HG03103 (cell line): ENCODE data around the gene PLXDC2.

ENCODE experiments used
- ATAC-seq: cut with Tn5 transposase; IDR thresholded peaks from one replicate; pipeline ENCODE4 v1.9.1; 2021; ENCODE audit warnings: low read depth; ENCODE audit not compliant: unreplicated experiment

Gene PLXDC2

DNA sequence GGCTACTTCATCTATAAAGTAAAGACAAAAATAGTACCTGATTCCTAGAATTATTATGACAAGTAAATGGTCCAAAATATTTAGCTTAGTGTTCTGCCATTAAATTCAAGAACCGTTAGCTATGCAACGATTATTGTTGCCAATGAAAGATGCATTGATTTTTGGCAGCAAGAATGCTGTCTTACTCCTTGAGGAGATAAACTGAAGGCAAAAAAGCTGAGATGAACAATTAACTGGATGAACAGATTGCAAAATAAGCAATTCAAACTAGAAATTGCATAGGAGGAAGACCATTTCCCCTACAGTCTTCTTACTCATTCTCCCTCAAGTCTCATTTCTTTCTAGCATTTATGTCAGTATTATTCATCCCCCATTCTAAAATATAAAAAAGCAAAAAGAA, 484.5 kb downstream of the PLXDC2 start:
- no peak for ATAC-seq

DNA sequence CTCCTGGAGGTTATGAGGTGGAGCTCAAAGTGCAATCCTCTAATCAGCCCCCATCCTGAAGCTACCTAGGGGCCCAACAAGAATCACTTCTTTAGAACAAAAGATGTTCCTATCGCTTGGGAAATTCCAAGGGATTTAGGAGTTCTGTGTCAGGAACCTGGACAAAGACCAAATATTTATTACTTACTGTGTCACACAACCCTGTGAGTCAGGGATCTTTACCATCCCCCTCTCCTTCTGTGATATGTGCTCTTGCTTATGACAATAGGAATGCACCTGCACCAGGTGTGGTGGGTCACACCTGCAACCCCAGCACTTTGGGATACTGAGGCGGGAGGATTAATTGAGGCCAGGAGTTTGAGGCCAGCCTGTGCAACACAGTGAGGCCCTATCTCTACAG, 485.8 kb downstream of the PLXDC2 start:
- ATAC-seq, result no peak

DNA sequence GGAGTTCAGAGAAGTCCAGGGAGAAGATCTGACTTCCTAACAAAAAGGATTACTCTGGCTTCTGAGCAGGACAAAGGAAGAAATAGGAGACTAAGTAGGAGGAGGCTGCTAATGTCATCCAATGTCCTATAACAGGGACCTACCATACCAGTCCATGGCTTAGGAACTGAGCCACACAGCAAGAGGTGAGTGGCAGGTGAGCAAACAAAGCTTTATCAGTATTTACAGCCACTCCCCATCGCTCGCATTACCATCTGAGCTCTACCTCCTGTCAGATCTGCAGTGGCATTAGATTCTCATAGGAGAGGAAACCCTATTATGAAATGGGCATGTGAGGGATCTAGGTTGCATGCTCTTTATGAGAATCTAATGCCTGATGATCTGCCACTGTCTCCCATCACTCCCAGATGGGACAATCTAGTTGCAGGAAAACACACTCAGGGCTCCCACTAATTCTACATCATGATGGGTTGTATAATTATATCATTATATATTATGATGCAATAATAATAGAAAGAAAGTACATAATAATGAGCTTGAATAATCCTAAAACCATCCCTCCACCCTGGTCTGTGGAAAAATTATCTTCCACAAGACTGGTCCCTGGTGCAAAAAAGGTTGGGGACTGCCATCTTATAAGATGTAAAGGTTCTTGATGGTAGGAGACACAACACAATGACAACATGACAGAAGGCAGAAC, 487.4 kb downstream of the PLXDC2 start:
- ATAC-seq, result no peak

DNA sequence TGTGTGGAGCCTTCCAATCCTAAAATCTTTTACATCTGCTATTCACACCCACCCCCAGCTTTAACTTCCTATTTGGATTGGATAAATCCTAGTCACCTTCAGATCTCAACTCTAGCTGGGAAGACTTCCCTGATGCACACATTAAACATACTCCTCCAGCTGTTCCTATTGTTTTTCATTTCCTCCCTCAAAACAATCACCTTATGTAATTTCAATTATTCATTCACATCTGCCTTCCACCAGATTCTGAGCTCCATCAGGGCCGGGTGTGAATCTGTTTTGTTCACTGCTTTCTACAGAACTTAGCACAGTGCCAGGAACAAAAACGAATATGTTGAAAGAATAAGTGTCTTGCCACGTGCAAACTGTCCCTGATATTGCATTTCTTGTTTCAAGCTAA, 497.4 kb downstream of the PLXDC2 start:
- no peak for ATAC-seq

DNA sequence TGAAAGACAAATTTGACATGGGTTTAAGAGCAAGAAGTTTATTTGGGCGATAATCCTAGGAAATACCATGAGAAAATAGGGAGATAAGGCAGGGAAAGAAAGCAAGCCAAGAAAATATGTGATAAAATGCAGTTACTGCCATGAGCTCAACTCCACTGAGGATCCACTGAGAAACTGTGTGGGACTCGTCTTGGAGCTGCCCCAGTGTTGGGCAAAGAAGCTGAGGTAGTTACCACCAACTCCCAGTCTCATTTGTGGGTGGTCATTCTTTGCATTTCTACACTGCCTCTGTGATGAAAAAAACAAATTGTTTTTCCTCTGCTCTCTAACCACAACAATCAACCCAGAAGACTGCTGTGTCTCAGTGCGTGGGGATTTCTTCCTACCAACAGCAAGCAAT, 498.2 kb downstream of the PLXDC2 start:
- ATAC-seq, result no peak

DNA sequence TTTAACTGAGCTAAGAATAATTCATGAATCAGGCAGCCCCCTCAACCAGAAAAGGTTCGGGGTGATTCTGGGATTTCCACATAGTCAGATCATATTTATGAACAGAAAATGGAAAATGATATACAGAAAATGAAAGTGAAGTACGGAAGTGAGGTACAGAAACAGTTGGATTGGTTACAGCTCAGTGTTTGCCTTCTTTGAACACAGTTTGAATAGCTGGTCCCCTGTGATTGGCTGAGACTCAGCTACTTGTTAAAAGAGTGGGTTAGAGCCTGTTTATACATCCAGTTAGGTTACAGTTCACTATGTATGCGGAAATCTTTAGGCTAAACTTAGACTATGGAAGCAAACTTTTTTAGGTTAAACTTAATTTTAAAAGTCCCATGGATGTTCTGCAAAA, 511.7 kb downstream of the PLXDC2 start:
- ATAC-seq, result no peak

DNA sequence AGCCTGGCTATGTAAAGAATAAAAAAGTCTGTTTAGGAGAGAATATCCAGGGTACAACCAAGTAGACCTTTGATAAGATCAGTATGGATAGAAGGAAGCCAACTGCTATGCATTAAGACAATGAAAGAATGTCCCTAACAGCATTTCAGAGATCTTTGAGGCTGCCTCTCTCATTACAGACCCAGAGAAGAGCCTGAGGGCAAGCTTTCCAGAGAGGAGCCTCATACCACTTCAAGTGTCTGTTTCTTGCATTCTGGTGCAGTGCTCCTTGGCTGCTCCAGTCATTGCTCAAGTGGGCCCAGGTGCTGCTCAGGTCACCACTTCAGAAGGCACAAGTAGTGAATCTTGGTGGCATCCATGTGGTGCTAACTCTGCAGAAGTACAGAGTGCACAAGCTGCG, 514.0 kb downstream of the PLXDC2 start:
- ATAC-seq, result no peak

DNA sequence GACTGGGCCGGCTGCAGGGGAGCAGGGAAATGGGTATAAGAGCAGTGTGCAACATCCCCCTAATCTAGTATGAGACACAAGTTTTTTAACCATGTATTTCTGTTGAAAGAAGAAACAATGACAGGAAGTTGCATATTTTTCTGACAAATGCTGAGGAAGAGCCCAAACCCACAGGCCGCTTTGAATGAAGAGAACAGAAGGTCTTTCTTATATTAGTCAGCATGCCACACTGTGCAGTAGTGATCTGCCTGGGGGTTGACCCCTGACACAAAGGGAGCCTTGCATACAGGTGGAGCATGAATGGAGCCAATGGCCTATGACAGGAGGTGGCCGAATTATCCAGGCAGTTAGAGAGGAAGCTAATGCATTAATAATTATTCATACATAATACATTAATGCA, 518.3 kb downstream of the PLXDC2 start:
- ATAC-seq, result no peak
